ENCODE data around the gene TMEM106A. TPM values are rescaled to one million over a fixed set of nuclear protein-coding genes. Genes with fewer than 3 reads are reported as not detected.
"Not testable (repeated sequence)": the region's sequence is repeated elsewhere in the genome, so short reads cannot be mapped to it uniquely, and the experiment has no call there.

The TMEM106A gene
- polyA plus RNA-seq, 3 donors = 15.2 to 30.7 (median 17.3) TPM

DNA sequence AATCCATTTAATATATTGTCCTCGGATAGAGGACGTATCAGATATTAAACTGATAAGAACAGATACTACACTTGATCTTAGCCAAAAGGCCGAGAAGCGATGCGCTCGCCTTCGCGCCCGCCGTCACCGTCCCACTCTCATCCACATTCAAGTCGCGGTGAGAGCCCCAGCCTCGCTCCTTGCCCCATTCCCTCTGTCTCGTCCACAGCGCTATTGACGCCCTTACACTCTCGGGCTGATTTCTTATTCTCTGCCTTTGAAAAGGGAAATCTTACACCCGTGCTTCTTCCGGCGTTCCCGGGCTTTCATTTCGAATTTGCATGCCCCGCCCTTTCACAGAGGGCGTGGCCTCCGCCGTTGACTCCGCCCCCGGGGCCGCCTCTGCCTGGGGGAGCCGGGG, 22.2 kb downstream of the TMEM106A start, which contains the start of gene RNU2-1:
Gene RNU2-1 (minus strand): TSS at position 101 of the 400 bp plus-strand sequence.
- DNase-seq (ENCODE audit: extremely low read depth in 1 of 11, low read depth in 9 of 11, low spot score in 4 of 11) = not testable (repeated sequence)

DNA sequence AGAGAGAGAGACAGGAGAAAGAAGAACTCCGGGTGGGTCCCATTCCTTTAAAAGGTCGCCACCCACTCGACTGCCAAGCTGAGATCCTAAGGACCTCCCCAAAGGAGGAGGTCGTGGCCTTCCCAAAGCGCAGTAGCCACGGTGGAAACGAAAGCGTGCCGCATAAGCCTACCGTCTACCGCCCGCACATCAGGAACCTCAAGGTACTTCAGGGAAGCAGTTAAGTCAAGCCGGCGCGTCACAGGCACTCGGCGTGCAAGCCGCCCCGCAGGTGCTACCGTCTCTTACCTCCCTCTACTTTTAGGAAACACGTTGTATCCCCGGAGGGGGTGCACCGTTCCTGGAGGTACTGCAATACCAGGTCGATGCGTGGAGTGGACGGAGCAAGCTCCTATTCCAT, 27.9 kb downstream of the TMEM106A start:
- DNase-seq (ENCODE audit: extremely low read depth in 1 of 11, low read depth in 9 of 11, low spot score in 4 of 11) = not testable (repeated sequence)

DNA sequence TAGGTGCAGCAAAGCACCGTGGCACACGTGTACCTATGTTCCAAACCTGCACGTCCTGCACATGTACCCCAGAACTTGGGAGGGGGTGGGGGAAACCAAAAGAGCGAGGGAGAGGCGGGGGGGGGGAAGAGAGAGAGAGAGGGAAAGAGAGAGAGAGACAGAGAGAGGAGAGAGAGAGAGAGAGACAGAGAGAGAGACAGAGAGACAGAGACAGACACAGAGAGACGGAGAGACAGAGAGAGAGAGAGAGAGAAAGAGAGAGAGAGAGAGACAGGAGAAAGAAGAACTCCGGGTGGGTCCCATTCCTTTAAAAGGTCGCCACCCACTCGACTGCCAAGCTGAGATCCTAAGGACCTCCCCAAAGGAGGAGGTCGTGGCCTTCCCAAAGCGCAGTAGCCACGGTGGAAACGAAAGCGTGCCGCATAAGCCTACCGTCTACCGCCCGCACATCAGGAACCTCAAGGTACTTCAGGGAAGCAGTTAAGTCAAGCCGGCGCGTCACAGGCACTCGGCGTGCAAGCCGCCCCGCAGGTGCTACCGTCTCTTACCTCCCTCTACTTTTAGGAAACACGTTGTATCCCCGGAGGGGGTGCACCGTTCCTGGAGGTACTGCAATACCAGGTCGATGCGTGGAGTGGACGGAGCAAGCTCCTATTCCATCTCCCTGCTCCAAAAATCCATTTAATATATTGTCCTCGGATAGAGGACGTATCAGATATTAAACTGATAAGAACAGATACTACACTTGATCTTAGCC, 29.1 kb downstream of the TMEM106A start:
- DNase-seq (ENCODE audit: extremely low read depth in 1 of 11, low read depth in 9 of 11, low spot score in 4 of 11) = not testable (repeated sequence)

DNA sequence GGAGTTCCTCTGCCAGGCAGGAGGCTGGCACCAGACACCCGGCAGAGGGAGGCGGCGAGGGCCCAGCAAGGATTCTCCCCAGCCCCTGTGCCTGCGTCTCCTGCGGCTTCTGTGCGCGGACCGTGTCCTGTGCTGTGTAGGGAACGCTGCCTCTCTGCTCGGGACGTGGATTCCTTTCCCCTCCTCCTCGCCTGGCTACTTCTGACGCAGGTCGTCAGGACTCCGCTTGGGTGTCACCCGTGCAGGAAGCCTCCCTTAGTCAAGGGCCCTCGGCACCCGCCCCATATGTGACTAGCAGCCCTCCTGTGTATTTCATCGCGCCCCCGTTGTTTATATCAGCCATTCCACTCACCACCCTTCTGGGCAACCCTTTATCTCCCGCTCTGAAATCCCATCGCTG, 34.8 kb downstream of the TMEM106A start:
- not testable (repeated sequence) for DNase-seq (ENCODE audit: extremely low read depth in 1 of 11, low read depth in 9 of 11, low spot score in 4 of 11)

Other genes with a start within 250 kb of the TMEM106A start
- 10 to 100 TPM; 57.3 to 76.0 (median 60.5) TPM for gene AARSD1, start 247.4 kb upstream of the TMEM106A start, polyA plus RNA-seq (ENCODE audit: insufficient read length in 3 of 3)
- gene PTGES3L, start 231.8 kb upstream of the TMEM106A start, polyA plus RNA-seq (ENCODE audit: insufficient read length in 3 of 3) = 1 to 10 TPM; 1.8 to 3.2 (median 3.2) TPM
- gene RUNDC1, start 231.3 kb upstream of the TMEM106A start, polyA plus RNA-seq (ENCODE audit: insufficient read length in 3 of 3) = 10 to 100 TPM; 16.8 to 18.1 (median 17.1) TPM
- gene RPL27, start 213.5 kb upstream of the TMEM106A start, polyA plus RNA-seq (ENCODE audit: insufficient read length in 3 of 3) = 1,000 to 10,000 TPM; 1,334 to 1,508 (median 1,422) TPM
- gene IFI35, start 205.1 kb upstream of the TMEM106A start, polyA plus RNA-seq (ENCODE audit: insufficient read length in 3 of 3) = 10 to 100 TPM in 2 of 3 donors, 1 to 10 TPM in 1; 9.3 to 12.9 (median 11.0) TPM
- gene VAT1, start 189.5 kb upstream of the TMEM106A start, polyA plus RNA-seq (ENCODE audit: insufficient read length in 3 of 3) = 100 to 1,000 TPM; 113 to 134 (median 129) TPM
- 1 to 10 TPM; 3.6 to 4.0 (median 3.9) TPM for gene RND2, start 186.6 kb upstream of the TMEM106A start, polyA plus RNA-seq (ENCODE audit: insufficient read length in 3 of 3)
- 10 to 100 TPM; 15.8 to 17.7 (median 16.5) TPM for gene BRCA1, start 86.5 kb upstream of the TMEM106A start, polyA plus RNA-seq (ENCODE audit: insufficient read length in 3 of 3)
- 100 to 1,000 TPM; 107 to 122 (median 122) TPM for gene NBR1, start 40.7 kb upstream of the TMEM106A start, polyA plus RNA-seq (ENCODE audit: insufficient read length in 3 of 3)
- gene CCDC200, start 16.7 kb downstream of the TMEM106A start, polyA plus RNA-seq (ENCODE audit: insufficient read length in 3 of 3) = 10 to 100 TPM; 11.3 to 42.6 (median 12.3) TPM
- not detected for gene RNU2-1, start 22.1 kb downstream of the TMEM106A start, polyA plus RNA-seq (ENCODE audit: insufficient read length in 3 of 3)
- 10 to 100 TPM in 2 of 3 donors, 1 to 10 TPM in 1; 8.8 to 11.0 (median 10.9) TPM for gene ARL4D, start 187.1 kb downstream of the TMEM106A start, polyA plus RNA-seq (ENCODE audit: insufficient read length in 3 of 3)

Data from renal cortex interstitium (tissue), 11 donors.